ENCODE measurements around the gene GRM7. TPM values are rescaled to one million over a fixed set of nuclear protein-coding genes. Genes with fewer than 3 reads are reported as not detected.

Gene GRM7
- total RNA-seq, 1 experiment from 2014 or later = 0.28 TPM

DNA sequence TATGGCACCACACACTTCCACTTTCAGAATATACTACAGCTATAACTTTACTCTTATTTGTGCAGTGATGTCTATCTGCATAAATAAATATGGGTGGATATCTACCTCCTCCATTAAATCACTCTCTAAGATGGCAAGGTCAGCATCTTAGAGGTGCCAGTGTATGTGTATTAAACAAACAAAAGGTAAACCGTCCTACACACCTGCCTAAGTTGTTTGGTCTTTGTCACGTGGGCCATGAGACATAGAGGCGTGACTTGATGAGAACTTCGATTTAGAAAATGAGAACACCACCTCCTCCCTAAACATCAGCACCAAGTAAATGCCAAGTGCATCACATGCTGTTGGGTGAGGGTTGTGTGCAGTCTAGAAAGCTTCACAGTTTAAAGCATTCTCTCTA lies 310.6 kb downstream of the GRM7 start:
- Histone ChIP-seq H2AK5ac (ENCODE audit: insufficient read length, low read length) (no peak overlapping the region), H4K91ac (ENCODE audit: insufficient read length, low read depth, low read length) (no peak overlapping the region), H3K4me1 (ENCODE audit: insufficient read depth, low read length) (no peaks in the 10 kb centered on the region), H2BK5ac (ENCODE audit: insufficient read length, low read length) (no peak overlapping the region), H3K27ac (ENCODE audit: insufficient read length, low read depth, low read length) (no peak overlapping the region), H3K27me3 (ENCODE audit: insufficient read depth, low read length) (no peaks in the 10 kb centered on the region), H3K79me1 (ENCODE audit: insufficient read depth, low read depth, low read length, poor library complexity, severe bottlenecking) (no peaks in the 10 kb centered on the region), H3K14ac (ENCODE audit: insufficient read depth, low read length) (no peak overlapping the region), H3K23ac (ENCODE audit: insufficient read length, low read depth, low read length) (no peak overlapping the region), H3K23me2 (ENCODE audit: insufficient read length, low read depth, low read length, poor library complexity, severe bottlenecking) (no peaks in the 10 kb centered on the region), H3K56ac (ENCODE audit: insufficient read length, low read depth, low read length) (no peak overlapping the region), H2BK12ac (ENCODE audit: insufficient read length, low read depth, low read length) (no peak overlapping the region), H3K18ac (ENCODE audit: insufficient read length, low read depth, low read length) (no peak overlapping the region), H3K9me3 (ENCODE audit: control insufficient read depth, low read depth, low read length) (no peaks in the 10 kb centered on the region), H3K4ac (ENCODE audit: low read depth, low read length) (no peak overlapping the region), H2BK120ac (ENCODE audit: low read depth, low read length, poor library complexity, severe bottlenecking) (no peak overlapping the region), H4K5ac (ENCODE audit: insufficient read length, low read depth, low read length) (no peak overlapping the region), H3K4me2 (ENCODE audit: insufficient read depth, insufficient read length, low read length) (no peak overlapping the region), H4K20me1 (ENCODE audit: control insufficient read depth, insufficient read depth, insufficient read length) (no peaks in the 10 kb centered on the region), H2BK15ac (ENCODE audit: low read depth, low read length) (no peak overlapping the region), H3T11ph (ENCODE audit: low read length) (no peak overlapping the region), H4K8ac (replicated peaks; ENCODE audit: insufficient read length, low read depth, low read length) (no peak overlapping the region), H2BK20ac (ENCODE audit: low read depth, low read length, poor library complexity, severe bottlenecking) (no peak overlapping the region), H3K9ac (ENCODE audit: extremely low read depth, insufficient read length, low read length) (no peak overlapping the region), H2AFZ (ENCODE audit: low read length) (no peak overlapping the region), H3K79me2 (ENCODE audit: insufficient read depth, low read length) (no peaks in the 10 kb centered on the region)
- TF ChIP-seq, protein P1, sequence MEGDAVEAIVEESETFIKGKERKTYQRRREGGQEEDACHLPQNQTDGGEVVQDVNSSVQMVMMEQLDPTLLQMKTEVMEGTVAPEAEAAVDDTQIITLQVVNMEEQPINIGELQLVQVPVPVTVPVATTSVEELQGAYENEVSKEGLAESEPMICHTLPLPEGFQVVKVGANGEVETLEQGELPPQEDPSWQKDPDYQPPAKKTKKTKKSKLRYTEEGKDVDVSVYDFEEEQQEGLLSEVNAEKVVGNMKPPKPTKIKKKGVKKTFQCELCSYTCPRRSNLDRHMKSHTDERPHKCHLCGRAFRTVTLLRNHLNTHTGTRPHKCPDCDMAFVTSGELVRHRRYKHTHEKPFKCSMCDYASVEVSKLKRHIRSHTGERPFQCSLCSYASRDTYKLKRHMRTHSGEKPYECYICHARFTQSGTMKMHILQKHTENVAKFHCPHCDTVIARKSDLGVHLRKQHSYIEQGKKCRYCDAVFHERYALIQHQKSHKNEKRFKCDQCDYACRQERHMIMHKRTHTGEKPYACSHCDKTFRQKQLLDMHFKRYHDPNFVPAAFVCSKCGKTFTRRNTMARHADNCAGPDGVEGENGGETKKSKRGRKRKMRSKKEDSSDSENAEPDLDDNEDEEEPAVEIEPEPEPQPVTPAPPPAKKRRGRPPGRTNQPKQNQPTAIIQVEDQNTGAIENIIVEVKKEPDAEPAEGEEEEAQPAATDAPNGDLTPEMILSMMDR (conservative IDR thresholded peaks at IDR 0.05) = no peak
- no peaks in the 10 kb centered on the region for H3K27me3 Mint-ChIP-seq (ENCODE audit: low read depth)
- no peak for DNase-seq
- no peaks in the 10 kb centered on the region for H3K36me3 Mint-ChIP-seq (ENCODE audit: insufficient read depth in 1 of 3, low read depth in 3 of 3)
- peaks cover 0 to 10% of the 10 kb centered on the region in 2 experiments; a peak in 1 of 5 replicates for H3K9me3 Mint-ChIP-seq
- no peaks in the 10 kb centered on the region; a peak in 1 of 4 replicates for H3K4me1 Mint-ChIP-seq
- H3K4me3 Mint-ChIP-seq = no peak overlapping the region
- WGBS (ENCODE audit: extremely low coverage, insufficient read length, low lambda C conversion rate) = no CpG with 5 or more reads among the region's 4 CpGs
- H3K27ac Mint-ChIP-seq = no peak overlapping the region
